ENCODE data around the gene ABCA2.
A peak's percentile ranks its signal among the peaks of the same experiment; 100 is the strongest.

Gene ABCA2

GRCh38 chr9:137027369-137028262 is at the start of gene ABCA2:
Gene ABCA2 (minus strand): TSS chr9:137028237. CDS start chr9:137028140, 97 bp downstream.
- no peak for TF ChIP-seq Cebpa-rat (IDR thresholded peaks at IDR 0.05)
- Histone ChIP-seq H3K36me3 (peaks cover 7% of the 10 kb centered on the region; the same call in 1 of the 2 replicates), H3K4me2 (peak within 1 kb of the TSS; percentile 94), H3K9ac (peak within 1 kb of the TSS; percentile 80), H3K4me1 (peaks cover 79% of the 10 kb centered on the region), H3K27ac (peak within 1 kb of the TSS; percentile 94), H3K4me3 (peak within 1 kb of the TSS; percentile 74), H4K20me1 (peaks cover 41% of the 10 kb centered on the region), H3K27me3 (no peaks in the 10 kb centered on the region), H3K9me3 (no peaks in the 10 kb centered on the region)

- H3K27ac ChIP-seq, result peak within 1 kb of the TSS; percentile 64
- peaks cover 72% of the 10 kb centered on the region for H3K4me1 ChIP-seq
Measured at GRCh38 chr9:137077010-137077747, 49.1 kb upstream of the ABCA2 start, which contains the start of gene UAP1L1. Gene UAP1L1 (plus strand): TSS chr9:137077517. CDS start chr9:137077533, 16 bp downstream.

GRCh38 chr9:137076636-137077009 is 48.6 kb upstream of the ABCA2 start:
- Histone ChIP-seq H3K27me3 (no peaks in the 10 kb centered on the region), H3K4me3 (no peak overlapping the region; the same call in 1 of the 2 replicates), H3K9ac (no peak overlapping the region), H3K27ac (no peak overlapping the region), H3K36me3 (peaks cover 29% of the 10 kb centered on the region), H3K9me3 (no peaks in the 10 kb centered on the region), H3K4me2 (peak overlapping the region; percentile 70), H4K20me1 (peaks cover 36% of the 10 kb centered on the region), H3K4me1 (peaks cover 68% of the 10 kb centered on the region)
- no peak for TF ChIP-seq Cebpa-rat (IDR thresholded peaks at IDR 0.05)

More at GRCh38 chr9:137077010-137077747, 49.1 kb upstream of the ABCA2 start, which contains the start of gene UAP1L1:
- peak within 1 kb of the TSS; percentile 81 for H3K4me3 ChIP-seq
- H3K36me3 ChIP-seq, result peaks cover 34% of the 10 kb centered on the region
- peak within 1 kb of the TSS; percentile 97 for H3K4me2 ChIP-seq
- H3K27me3 ChIP-seq, result no peaks in the 10 kb centered on the region
- no peaks in the 10 kb centered on the region for H3K9me3 ChIP-seq
- peaks cover 42% of the 10 kb centered on the region for H4K20me1 ChIP-seq
- TF ChIP-seq Cebpa-rat (IDR thresholded peaks at IDR 0.05), result no peak
- H3K9ac ChIP-seq, result peak within 1 kb of the TSS; percentile 79

GRCh38 chr9:137075275-137075775 is 47.3 kb upstream of the ABCA2 start:
- Histone ChIP-seq H4K20me1 (peaks cover 23% of the 10 kb centered on the region), H3K27me3 (no peaks in the 10 kb centered on the region), H3K27ac (peak overlapping the region; percentile 58), H3K36me3 (peaks cover 16% of the 10 kb centered on the region), H3K4me2 (peak overlapping the region; percentile 82), H3K9me3 (no peaks in the 10 kb centered on the region), H3K4me3 (no peak overlapping the region), H3K4me1 (peaks cover 69% of the 10 kb centered on the region), H3K9ac (no peak overlapping the region)
- TF ChIP-seq Cebpa-rat (IDR thresholded peaks at IDR 0.05), result peak; percentile 86

GRCh38 chr9:137074657-137075274 is 46.7 kb upstream of the ABCA2 start:
- Histone ChIP-seq H3K27me3 (no peaks in the 10 kb centered on the region), H3K4me2 (peak overlapping the region; percentile 82), H4K20me1 (peaks cover 22% of the 10 kb centered on the region), H3K4me1 (peaks cover 64% of the 10 kb centered on the region), H3K4me3 (no peak overlapping the region), H3K27ac (peak overlapping the region; percentile 58), H3K9ac (peak overlapping the region; percentile 29; the same call in 1 of the 2 replicates), H3K9me3 (no peaks in the 10 kb centered on the region), H3K36me3 (peaks cover 12% of the 10 kb centered on the region; the same call in 1 of the 2 replicates)
- TF ChIP-seq Cebpa-rat (IDR thresholded peaks at IDR 0.05), result no peak

GRCh38 chr9:137073992-137074399 is 46.0 kb upstream of the ABCA2 start:
- Histone ChIP-seq H3K4me2 (peak overlapping the region; percentile 82), H3K4me3 (no peak overlapping the region), H3K4me1 (peaks cover 64% of the 10 kb centered on the region), H3K9ac (no peak overlapping the region), H3K27ac (no peak overlapping the region), H3K9me3 (no peaks in the 10 kb centered on the region), H4K20me1 (peaks cover 22% of the 10 kb centered on the region), H3K27me3 (no peaks in the 10 kb centered on the region), H3K36me3 (0 out of 2 replicates have a peak, but pooled peaks cover 6% of the 10 kb centered on the region)
- no peak for TF ChIP-seq Cebpa-rat (IDR thresholded peaks at IDR 0.05)

- peaks cover 39% of the 10 kb centered on the region for H4K20me1 ChIP-seq
- H3K27ac ChIP-seq, result peak overlapping the region; percentile 86
- H3K4me2 ChIP-seq, result peak overlapping the region; percentile 100
- H3K27me3 ChIP-seq, result no peaks in the 10 kb centered on the region
- peak overlapping the region; percentile 79 for H3K9ac ChIP-seq
- H3K4me1 ChIP-seq, result peaks cover 66% of the 10 kb centered on the region
- peaks cover 9% of the 10 kb centered on the region for H3K36me3 ChIP-seq
- H3K4me3 ChIP-seq, result peak overlapping the region; percentile 82
- TF ChIP-seq Cebpa-rat (IDR thresholded peaks at IDR 0.05), result no peak
- no peaks in the 10 kb centered on the region for H3K9me3 ChIP-seq
Measured at GRCh38 chr9:137071282-137071681, 43.2 kb upstream of the ABCA2 start.

GRCh38 chr9:137070906-137071275 is 42.9 kb upstream of the ABCA2 start:
- Histone ChIP-seq H3K9me3 (no peaks in the 10 kb centered on the region), H3K4me2 (peak overlapping the region; percentile 100), H3K4me1 (peaks cover 66% of the 10 kb centered on the region), H3K27me3 (no peaks in the 10 kb centered on the region), H3K36me3 (peaks cover 13% of the 10 kb centered on the region), H3K27ac (peak overlapping the region; percentile 86), H4K20me1 (peaks cover 43% of the 10 kb centered on the region), H3K9ac (peak overlapping the region; percentile 79), H3K4me3 (peak overlapping the region; percentile 82)
- no peak for TF ChIP-seq Cebpa-rat (IDR thresholded peaks at IDR 0.05)
